Right lobe of liver (tissue), 6 donors: ENCODE measurements around the gene MAGEB10. TPM values are rescaled to one million over a fixed set of nuclear protein-coding genes. Genes with fewer than 3 reads are reported as not detected.

ENCODE experiments used
- ATAC-seq, 4 donors: fragments of 200-7000 bp; cut with Tn5 transposase; one replicate each; pipeline ENCODE4 v1.9.1; 2020; ENCODE audit warnings: mild to moderate bottlenecking in 4 of 4, moderate library complexity in 4 of 4
- DNase-seq, 3 donors: peaks; one replicate each; pipeline ENCODE4 v3.0.0-alpha.2; 2020
- H3K27ac ChIP-seq, 3 donors: fragments of 200-600 bp; one replicate each; pipeline ENCODE4 v1.8.0; 2022
- H3K27me3 ChIP-seq, 2 donors: fragments of 200-600 bp; one replicate each; pipeline ENCODE4 v1.8.0; 2022
- H3K36me3 ChIP-seq, 4 donors: fragments of 200-600 bp; sonication (generic) in 1 of 4; one replicate each; pipeline versions ENCODE4 v1.5.1 to v1.8.0; 2017 to 2022; ENCODE audit warnings: control low read depth in 1 of 4
- H3K4me1 ChIP-seq, 4 donors: fragments of 200-600 bp; sonication (generic) in 1 of 4; one replicate each; pipeline versions ENCODE4 v1.5.1 to v1.8.0; 2017 to 2022; ENCODE audit warnings: control low read depth in 1 of 4
- H3K4me3 ChIP-seq, 3 donors: fragments of 200-600 bp; one replicate each; pipeline ENCODE4 v1.8.0; 2022
- H3K9me3 ChIP-seq, 4 donors: fragments of 200-600 bp; sonication (generic) in 1 of 4; one replicate each; pipeline versions ENCODE4 v1.5.1 to v1.8.0; 2017 to 2022; ENCODE audit warnings: control low read depth in 1 of 4
- CTCF ChIP-seq, 4 donors: fragments of 200-600 bp in 3 of 4; fragments of 450-650 bp in 1 of 4; IDR thresholded peaks; one replicate each; pipeline versions ENCODE4 v1.5.1 to v1.8.0; 2016 to 2022; ENCODE audit warnings: antibody characterized with exemption in 4 of 4, mild to moderate bottlenecking in 2 of 4
- POLR2A ChIP-seq: fragments of 450-650 bp; IDR thresholded peaks from one replicate; pipeline ENCODE4 v1.6.1; 2017; ENCODE audit warnings: antibody characterized with exemption, mild to moderate bottlenecking
- WGBS: methylation state at CpG from one replicate; pipeline ENCODE4 v1.1.6; 2018; ENCODE audit warnings: low coverage, low lambda C conversion rate; ENCODE audit not compliant: insufficient coverage; ENCODE audit errors: missing lambda C conversion rate; 5-methylcytosine and 5-hydroxymethylcytosine counted together
- intact Hi-C, 2 donors: fragments of 100-400 bp; cut with DNase I; formaldehyde crosslinking; loops; one replicate each; pipeline versions ENCODE4 v1.11.2 to v1.14.1; 2022
- long read RNA-seq: library from polyadenylated mRNA; unstranded; transcript quantifications from one replicate; pipeline ENCODE4 v2.0.0, GENCODE V29; 2019
- total RNA-seq, 6 experiments: library from RNA; depleted of rRNA in 2 of 6; stranded (reverse); fragments of >200 nt in 2 of 6; fragmentation: NEBNext Ultra II Directional in 3 of 6; extraction: Animal tissue kit (Norgen Biotek cat#: 25700) in 3 of 6; gene quantifications; one replicate each; pipeline versions ENCODE4 v1.1.0 to v1.2.4, GENCODE V29; 2016 to 2023
- donor health status: DM: no; HTN: yes; CAD: no.
- donor health status: DM: no; HTN: no; CAD: no.
- donor health status: DM: no; HTN: no; CAD: no.
- donor health status: DM: no; HTN: yes; CAD: no.
- donor health status: DM: no; HTN: yes; CAD: no.

MAGEB10 gene
- not detected for total RNA-seq
- long read RNA-seq: 0 reads

- WGBS: 78% methylated on average over 14 of the region's 17 CpGs
- ATAC-seq (no peak), DNase-seq (no peak)
- Histone ChIP-seq H3K4me3 (no peak within 1 kb of the TSS), H3K9me3 (no peaks in the 10 kb centered on the region), H3K36me3 (no peaks in the 10 kb centered on the region), H3K27ac (no peak within 1 kb of the TSS), H3K27me3 (no peaks in the 10 kb centered on the region), H3K4me1 (no peaks in the 10 kb centered on the region)
- TF ChIP-seq CTCF (IDR thresholded peaks at IDR 0.05) (no peak), POLR2A (no peak)
- intact Hi-C loops: no loop called here
Measured at GRCh38 chrX:27807690-27808089, at the start of gene MAGEB10. MAGEB10 (plus strand) TSS chrX:27807990; CDS start chrX:27821307, 13,317 bp downstream.

- TF ChIP-seq POLR2A: no peak
- TF ChIP-seq CTCF (IDR thresholded peaks at IDR 0.05): no peak
- DNase-seq: no peak
- WGBS: 54% methylated on average over 12 of the region's 12 CpGs
- no peaks in the 10 kb centered on the region for H3K9me3 ChIP-seq
- no peak overlapping the region for H3K27ac ChIP-seq
- ATAC-seq: no peak
- intact Hi-C loops: no loop called here
- no peaks in the 10 kb centered on the region for H3K4me1 ChIP-seq
- H3K4me3 ChIP-seq: no peak overlapping the region
- H3K36me3 ChIP-seq: no peaks in the 10 kb centered on the region
- no peaks in the 10 kb centered on the region for H3K27me3 ChIP-seq
Measured at GRCh38 chrX:27765718-27766117, 42.1 kb upstream of the MAGEB10 start.

GRCh38 chrX:27767387-27767786, 40.4 kb upstream of the MAGEB10 start:
- no peak overlapping the region for H3K4me3 ChIP-seq
- TF ChIP-seq CTCF (IDR thresholded peaks at IDR 0.05): no peak
- no peak for TF ChIP-seq POLR2A
- ATAC-seq (no peak), DNase-seq (no peak)
- no peak overlapping the region for H3K27ac ChIP-seq
- no peaks in the 10 kb centered on the region for H3K4me1 ChIP-seq
- no peaks in the 10 kb centered on the region for H3K27me3 ChIP-seq
- intact Hi-C loops: no loop called here
- H3K9me3 ChIP-seq: no peaks in the 10 kb centered on the region
- H3K36me3 ChIP-seq: no peaks in the 10 kb centered on the region

GRCh38 chrX:27775984-27776383, 31.8 kb upstream of the MAGEB10 start:
- Histone ChIP-seq H3K27me3 (peaks cover 0 to 13% of the 10 kb centered on the region in 2 donors), H3K4me3 (no peak overlapping the region), H3K27ac (no peak overlapping the region), H3K36me3 (no peaks in the 10 kb centered on the region), H3K4me1 (no peaks in the 10 kb centered on the region), H3K9me3 (no peaks in the 10 kb centered on the region)
- intact Hi-C loops: no loop called here
- DNase-seq (no peak), ATAC-seq (no peak)
- TF ChIP-seq CTCF (IDR thresholded peaks at IDR 0.05) (no peak), POLR2A (no peak)
- WGBS: 47% methylated on average over 2 of the region's 2 CpGs

GRCh38 chrX:27796640-27797257, 11.0 kb upstream of the MAGEB10 start:
- no peaks in the 10 kb centered on the region for H3K27me3 ChIP-seq
- WGBS: 50% methylated on average over 6 of the region's 6 CpGs
- H3K36me3 ChIP-seq: no peaks in the 10 kb centered on the region
- H3K4me3 ChIP-seq: no peak overlapping the region
- DNase-seq: no peak
- TF ChIP-seq POLR2A: no peak
- TF ChIP-seq CTCF (IDR thresholded peaks at IDR 0.05): no peak
- H3K27ac ChIP-seq: no peak overlapping the region
- no peak for ATAC-seq
- no peaks in the 10 kb centered on the region for H3K4me1 ChIP-seq
- intact Hi-C loops: no loop called here
- no peaks in the 10 kb centered on the region for H3K9me3 ChIP-seq
